GM04504 (cell line): Measurements from ENCODE around the gene PIK3CG.
"Not testable (repeated sequence)": the region's sequence is repeated elsewhere in the genome, so short reads cannot be mapped to it uniquely, and the experiment has no call there.

Experiments
- DNase-seq: peaks from one replicate; pipeline ENCODE4 v3.0.0-alpha.2; 2012; ENCODE audit warnings: low read depth

PIK3CG gene

DNA sequence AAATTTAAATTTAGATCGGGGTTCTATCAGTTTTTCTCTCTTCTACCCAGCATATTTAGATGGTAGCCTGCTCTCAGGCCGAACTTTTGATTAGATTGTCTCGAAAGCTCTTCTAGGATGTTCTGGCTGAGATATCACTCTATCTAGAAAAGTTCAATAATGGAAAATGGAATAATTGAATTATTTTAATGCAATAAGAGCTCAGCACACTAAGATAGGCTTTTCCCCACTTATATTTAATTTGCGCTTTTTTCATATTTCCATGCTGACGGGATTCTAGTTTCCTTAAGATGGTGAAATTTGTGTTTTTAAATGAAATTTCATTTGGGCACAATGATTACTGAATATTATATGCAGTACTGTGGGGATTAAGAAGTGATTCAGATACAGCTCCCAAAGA, 73.7 kb downstream of the PIK3CG start:
- no peak for DNase-seq

DNA sequence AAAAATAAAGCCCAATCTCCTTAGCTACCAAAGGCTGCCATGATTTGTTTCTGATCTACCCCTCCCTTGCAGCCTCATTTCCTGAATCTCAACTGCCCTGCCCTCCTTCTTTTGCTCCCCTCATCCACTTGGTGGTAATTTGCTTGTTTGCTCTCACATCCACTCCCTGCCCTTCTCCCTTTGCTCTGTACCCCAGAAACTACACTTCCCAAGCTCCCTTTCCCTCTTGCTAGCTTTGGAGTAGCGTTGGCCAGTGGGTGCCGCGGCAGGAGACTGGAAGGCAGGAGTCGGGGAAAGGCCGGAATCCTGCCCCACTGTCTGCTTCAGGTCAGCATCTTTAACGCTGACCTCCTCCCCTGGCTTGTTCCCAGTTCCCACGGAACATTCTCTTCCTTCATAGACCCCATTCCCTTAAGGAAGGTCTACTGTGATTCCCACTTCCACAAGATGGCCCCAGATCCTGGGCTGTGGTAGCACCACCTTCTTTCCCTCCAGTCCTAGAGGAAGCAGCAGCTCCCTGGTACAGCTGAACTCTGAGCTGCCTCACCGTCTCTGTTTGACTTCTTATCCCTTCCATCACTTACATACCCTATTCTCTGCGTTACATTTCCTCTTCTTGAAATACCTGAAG, 79.1 kb downstream of the PIK3CG start:
- DNase-seq, result no peak

DNA sequence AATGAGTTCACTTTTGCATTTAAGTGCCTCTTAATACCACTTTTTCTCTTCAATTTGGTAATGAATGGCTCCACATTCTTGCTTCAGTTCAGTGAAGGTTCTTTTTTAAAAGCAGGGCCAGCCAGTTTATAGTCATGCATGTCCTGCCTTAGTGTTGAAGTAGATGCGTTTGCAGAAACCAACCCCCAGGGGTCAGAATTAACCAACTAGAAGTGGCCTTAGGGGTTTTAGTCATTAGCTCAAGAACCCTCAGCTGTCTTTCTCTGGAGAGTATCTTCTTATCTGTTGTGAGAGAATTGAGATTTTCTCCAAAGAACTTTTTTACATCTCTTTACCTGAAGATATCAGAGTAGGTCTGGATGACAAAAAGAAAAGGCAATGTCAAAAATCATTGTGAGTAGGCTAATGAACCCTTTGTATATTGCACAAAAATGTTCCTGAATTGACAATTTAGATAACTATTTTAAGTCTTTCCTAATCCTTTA, 82.2 kb downstream of the PIK3CG start:
- peak; percentile 55 for DNase-seq

DNA sequence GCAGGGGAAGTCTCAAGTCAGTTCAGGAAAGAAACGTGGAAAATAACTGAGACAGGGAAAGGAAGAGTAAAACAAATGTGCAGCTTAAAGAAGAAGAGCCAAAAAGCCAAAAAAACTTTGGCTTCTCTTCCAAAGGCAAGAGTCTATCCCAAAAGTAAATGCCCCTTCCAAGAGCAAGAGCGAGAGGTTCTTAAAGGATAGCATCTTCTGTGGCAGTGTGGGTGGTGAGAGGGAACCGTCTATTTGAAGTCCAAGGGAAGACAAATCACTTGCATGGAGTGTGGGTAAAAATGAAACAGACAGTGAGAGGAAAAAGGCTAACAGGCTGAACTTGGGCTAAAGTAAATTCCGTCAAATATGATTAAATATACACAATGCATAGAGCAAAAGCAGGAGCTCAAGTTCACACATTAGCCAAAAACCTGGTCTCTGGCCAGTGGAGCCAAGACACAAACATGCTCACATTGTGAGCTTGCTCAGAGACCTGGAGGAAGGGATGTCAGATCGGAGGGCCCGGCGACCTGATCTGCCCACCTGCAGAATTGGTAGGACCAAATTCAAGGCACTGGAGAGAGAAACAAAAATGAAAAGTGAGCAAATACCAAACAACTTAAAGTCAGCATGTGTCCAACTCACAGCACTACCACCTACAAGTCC, 87.0 kb downstream of the PIK3CG start:
- no peak for DNase-seq

DNA sequence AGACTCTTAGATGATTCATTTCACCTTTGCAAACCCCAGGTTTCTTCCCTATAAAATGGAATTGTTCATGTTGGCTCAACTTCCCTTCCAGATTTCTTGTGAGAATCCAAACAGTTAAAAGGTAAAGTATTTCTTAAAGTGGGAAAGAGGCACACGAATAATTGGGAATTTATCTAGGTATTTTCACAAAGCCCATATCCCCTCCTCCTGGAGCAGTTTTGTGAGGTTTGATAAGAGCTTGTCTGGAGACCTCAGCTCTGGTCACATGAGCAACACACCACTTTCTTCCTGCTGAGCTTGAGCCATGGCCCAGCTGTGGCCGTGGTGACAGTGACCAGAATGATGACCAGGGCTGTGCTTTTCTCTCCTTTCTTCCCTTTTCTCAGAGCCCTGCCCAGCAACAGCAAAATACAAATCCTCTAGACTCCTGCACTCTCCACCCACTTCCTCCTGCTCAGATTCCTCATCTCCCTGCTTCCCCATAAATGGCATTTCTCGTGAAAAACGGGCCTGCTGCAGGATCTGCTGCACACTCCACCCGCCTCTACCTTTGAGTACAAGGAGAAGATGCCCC, 87.7 kb downstream of the PIK3CG start:
- DNase-seq, result no peak

DNA sequence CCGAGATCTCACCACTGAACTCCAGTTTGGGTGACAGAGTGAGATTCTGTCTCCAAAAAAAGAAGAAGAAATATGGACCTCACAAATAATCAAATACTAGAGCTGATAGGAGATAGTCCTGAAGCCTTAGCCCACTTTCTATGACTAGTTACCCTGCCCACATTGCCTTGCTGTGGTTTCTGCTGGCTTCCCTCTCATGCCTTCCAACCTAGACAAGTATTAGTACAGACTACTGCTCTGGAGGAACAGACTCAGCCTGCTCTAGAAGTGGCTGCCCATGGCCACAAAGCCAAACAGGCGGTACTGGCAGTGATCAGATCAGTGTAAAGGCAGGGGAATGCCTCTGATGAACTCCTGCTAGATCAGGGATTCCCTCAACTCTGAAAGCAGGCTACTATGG, 89.8 kb downstream of the PIK3CG start:
- DNase-seq, result no peak

DNA sequence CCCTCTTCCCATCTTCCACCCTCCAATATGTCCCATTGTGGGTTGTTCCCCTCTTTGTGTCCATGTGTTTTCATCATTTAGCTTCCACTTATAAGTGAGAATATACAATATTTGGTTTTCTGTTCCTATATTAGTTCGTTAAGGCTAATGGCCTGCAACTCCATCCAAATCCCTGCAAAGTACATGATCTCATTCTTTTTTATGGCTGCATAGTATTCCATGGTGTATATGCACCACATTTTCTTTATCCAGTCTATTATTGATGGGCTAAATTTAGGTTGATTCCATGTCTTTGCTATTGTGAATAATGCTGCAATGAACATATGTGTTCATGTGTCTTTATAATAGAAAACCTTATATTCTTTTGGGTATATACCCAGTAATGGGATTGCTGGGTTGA, 90.8 kb downstream of the PIK3CG start:
- DNase-seq, result not testable (repeated sequence)
